NCI-H187 treated with DMSO at 0.1 percent for 48 hours (cell line): ENCODE results near the gene PPP1R15A.
"Not testable (repeated sequence)": the region's sequence is repeated elsewhere in the genome, so short reads cannot be mapped to it uniquely, and the experiment has no call there.

Source experiments
- DNase-seq: peaks from one replicate; lab custom pipeline; 2025; lab: John Stamatoyannopoulos, UW

The PPP1R15A gene

GRCh38 chr19:48881741-48882657 lies 9.8 kb downstream of the PPP1R15A start:
- no peak for DNase-seq

- DNase-seq: no peak
These were observed 11.5 kb downstream of the PPP1R15A start for GRCh38 chr19:48883726-48884125.

- no peak for DNase-seq
These were observed 15.8 kb downstream of the PPP1R15A start for GRCh38 chr19:48887861-48888612.

GRCh38 chr19:48889496-48889895 lies 17.3 kb downstream of the PPP1R15A start:
- not testable (repeated sequence) for DNase-seq

- DNase-seq: no peak
These were observed 18.3 kb downstream of the PPP1R15A start for GRCh38 chr19:48890551-48890950.

- no peak for DNase-seq
These were observed 23.0 kb downstream of the PPP1R15A start for GRCh38 chr19:48895226-48895625.

- no peak for DNase-seq
These were observed 24.0 kb downstream of the PPP1R15A start for GRCh38 chr19:48896191-48896720.

GRCh38 chr19:48897181-48897580 lies 25.0 kb downstream of the PPP1R15A start:
- no peak for DNase-seq

GRCh38 chr19:48899386-48899749 lies 27.1 kb downstream of the PPP1R15A start:
- DNase-seq: not testable (repeated sequence)

GRCh38 chr19:48899781-48900476 lies 27.7 kb downstream of the PPP1R15A start, which contains the start of gene NUCB1:
TSS of gene NUCB1 (plus strand) at chr19:48900312. CDS start at chr19:48900797, 485 bp downstream.
- DNase-seq: peak; percentile 94

- DNase-seq: no peak
These were observed 28.5 kb downstream of the PPP1R15A start for GRCh38 chr19:48900477-48901406.

GRCh38 chr19:48902291-48902690 lies 30.1 kb downstream of the PPP1R15A start:
- not testable (repeated sequence) for DNase-seq

- not testable (repeated sequence) for DNase-seq
These were observed 31.6 kb downstream of the PPP1R15A start for GRCh38 chr19:48903788-48904187.

GRCh38 chr19:48905664-48906063 lies 33.4 kb downstream of the PPP1R15A start:
- no peak for DNase-seq

- DNase-seq: no peak
These were observed 34.1 kb downstream of the PPP1R15A start for GRCh38 chr19:48906324-48906723.

- DNase-seq: no peak
These were observed 35.5 kb downstream of the PPP1R15A start for GRCh38 chr19:48907671-48908070.

GRCh38 chr19:48909424-48910077 lies 37.3 kb downstream of the PPP1R15A start:
- DNase-seq: not testable (repeated sequence)

GRCh38 chr19:48910803-48911202 lies 38.6 kb downstream of the PPP1R15A start:
- DNase-seq: no peak

GRCh38 chr19:48913114-48913889 lies 41.1 kb downstream of the PPP1R15A start:
- DNase-seq: no peak

GRCh38 chr19:48914181-48914580 lies 42.0 kb downstream of the PPP1R15A start:
- DNase-seq: no peak
